Mesenchymal stem cell (in vitro differentiated cells and primary cell): ENCODE measurements around the gene RTN1.

ENCODE experiments used
- DNase-seq: peaks from one replicate; pipeline ENCODE4 v3.0.0-alpha.2; 2013
- H2AFZ ChIP-seq: one replicate; pipeline ENCODE4 v1.6.1; 2013; ENCODE audit warnings: low read depth, mild to moderate bottlenecking, control low read depth, inconsistent platforms, low read length, moderate library complexity
- H2AK5ac ChIP-seq: 2 replicates; pipeline ENCODE4 v1.6.1; 2013; ENCODE audit warnings: low read length, moderate library complexity, mild to moderate bottlenecking, inconsistent platforms; ENCODE audit not compliant: severe bottlenecking
- H2BK120ac ChIP-seq: one replicate; pipeline ENCODE4 v1.6.1; 2013; ENCODE audit warnings: low read depth, mild to moderate bottlenecking, inconsistent platforms, low read length, moderate library complexity
- H2BK12ac ChIP-seq, 2 experiments: one replicate each; pipeline ENCODE4 v1.6.1; 2013; ENCODE audit warnings: inconsistent platforms in 2 of 2, low read length in 2 of 2, mild to moderate bottlenecking in 2 of 2, moderate library complexity in 2 of 2, control low read depth in 1 of 2
- H2BK15ac ChIP-seq: one replicate; pipeline ENCODE4 v1.6.1; 2013; ENCODE audit warnings: mild to moderate bottlenecking, low read depth, inconsistent platforms; ENCODE audit not compliant: poor library complexity, severe bottlenecking
- H2BK5ac ChIP-seq: 2 replicates; pipeline ENCODE4 v1.6.1; 2013; ENCODE audit warnings: low read depth, mild to moderate bottlenecking, low read length, control low read depth, inconsistent platforms; ENCODE audit not compliant: poor library complexity, severe bottlenecking
- H3K14ac ChIP-seq, 2 experiments: one replicate each; pipeline ENCODE4 v1.6.1; 2013; ENCODE audit warnings: inconsistent platforms in 2 of 2, low read length in 2 of 2, control low read depth in 1 of 2, mild to moderate bottlenecking in 1 of 2, moderate library complexity in 1 of 2
- H3K18ac ChIP-seq, 2 experiments: one replicate each; pipeline ENCODE4 v1.6.1; 2013; ENCODE audit warnings: inconsistent platforms in 2 of 2, low read length in 2 of 2, control low read depth in 1 of 2, low read depth in 1 of 2, mild to moderate bottlenecking in 1 of 2
- H3K23ac ChIP-seq, 2 experiments: one replicate each; pipeline ENCODE4 v1.6.1; 2013; ENCODE audit warnings: inconsistent platforms in 2 of 2, low read length in 2 of 2, mild to moderate bottlenecking in 2 of 2, moderate library complexity in 2 of 2, control low read depth in 1 of 2
- H3K27ac ChIP-seq: 2 replicates; pipeline ENCODE4 v1.5.1; 2013; ENCODE audit warnings: mild to moderate bottlenecking, moderate library complexity, low read length, control low read depth, inconsistent platforms; ENCODE audit not compliant: poor library complexity, severe bottlenecking
- H3K27me3 ChIP-seq, 2 experiments: 2 replicates each; pipeline versions ENCODE4 v1.6.1 to v1.7.0; 2013; ENCODE audit warnings: low read length in 2 of 2, mild to moderate bottlenecking in 2 of 2, moderate library complexity in 2 of 2, control low read depth in 1 of 2, inconsistent platforms in 1 of 2; ENCODE audit not compliant: control insufficient read depth in 1 of 2, insufficient read depth in 1 of 2
- H3K36me3 ChIP-seq, 2 experiments: 2 replicates each; pipeline versions ENCODE4 v1.6.1 to v1.7.0; 2013; ENCODE audit warnings: low read length in 2 of 2, control low read depth in 1 of 2, inconsistent platforms in 1 of 2, low read depth in 1 of 2, mild to moderate bottlenecking in 1 of 2; ENCODE audit not compliant: insufficient read depth in 2 of 2, control insufficient read depth in 1 of 2
- H3K4ac ChIP-seq, 2 experiments: one replicate each; pipeline ENCODE4 v1.6.1; 2013; ENCODE audit warnings: inconsistent platforms in 2 of 2, low read length in 2 of 2, mild to moderate bottlenecking in 2 of 2, moderate library complexity in 2 of 2, control low read depth in 1 of 2, low read depth in 1 of 2
- H3K4me1 ChIP-seq: 2 replicates; pipeline ENCODE4 v1.6.1; 2013; ENCODE audit warnings: low read depth, low read length, control low read depth; ENCODE audit not compliant: control insufficient read depth, insufficient read depth
- H3K4me2 ChIP-seq: 2 replicates; pipeline ENCODE4 v1.6.1; 2013; ENCODE audit warnings: low read length, mild to moderate bottlenecking, inconsistent platforms; ENCODE audit not compliant: poor library complexity, severe bottlenecking
- H3K4me3 ChIP-seq, 2 experiments: 2 replicates each; pipeline versions ENCODE4 v1.5.1 to v1.7.0; 2013; ENCODE audit warnings: low read length in 2 of 2, mild to moderate bottlenecking in 2 of 2, control low read depth in 1 of 2, low read depth in 1 of 2; ENCODE audit not compliant: insufficient read depth in 1 of 2
- H3K79me1 ChIP-seq: replicated peaks from 2 replicates; pipeline ENCODE4 v1.6.1; 2013; ENCODE audit warnings: mild to moderate bottlenecking, control low read depth, low read length, inconsistent platforms; ENCODE audit not compliant: poor library complexity, severe bottlenecking
- H3K9ac ChIP-seq: 2 replicates; pipeline ENCODE4 v1.7.0; 2013; ENCODE audit warnings: mild to moderate bottlenecking, low read length, moderate library complexity
- H3K9me3 ChIP-seq: 2 replicates; pipeline ENCODE4 v1.7.0; 2013; ENCODE audit warnings: mild to moderate bottlenecking, low read length; ENCODE audit not compliant: control insufficient read depth
- H4K8ac ChIP-seq: one replicate; pipeline ENCODE4 v1.6.1; 2013; ENCODE audit warnings: inconsistent platforms, mild to moderate bottlenecking, low read length, moderate library complexity
- H4K91ac ChIP-seq: one replicate; pipeline ENCODE4 v1.6.1; 2013; ENCODE audit warnings: mild to moderate bottlenecking, low read length, inconsistent platforms
- WGBS: methylation state at CpG from one replicate; pipeline ENCODE4 v1.1.7; 2013; ENCODE audit warnings: mixed read lengths; 5-methylcytosine and 5-hydroxymethylcytosine counted together

The RTN1 gene

GRCh38 chr14:59811073-59811472 is 59.5 kb downstream of the RTN1 start:
- Histone ChIP-seq H3K79me1 (no peaks in the 10 kb centered on the region), H3K23ac (no peak overlapping the region), H3K27ac (no peak overlapping the region), H2BK12ac (no peak overlapping the region), H3K14ac (no peak overlapping the region), H3K4me3 (no peak overlapping the region), H2BK5ac (no peak overlapping the region), H3K36me3 (no peaks in the 10 kb centered on the region), H3K9me3 (no peaks in the 10 kb centered on the region), H2AK5ac (no peak overlapping the region), H4K91ac (no peak overlapping the region), H3K27me3 (no peaks in the 10 kb centered on the region), H3K4me1 (no peaks in the 10 kb centered on the region), H2BK120ac (no peak overlapping the region), H3K4ac (no peak overlapping the region), H3K18ac (no peak overlapping the region), H2AFZ (no peak overlapping the region), H4K8ac (no peak overlapping the region), H3K4me2 (no peak overlapping the region), H3K9ac (no peak overlapping the region), H2BK15ac (no peak overlapping the region)
- DNase-seq = no peak

- Histone ChIP-seq H3K9ac (no peak overlapping the region), H2BK5ac (no peak overlapping the region), H3K18ac (no peak overlapping the region), H3K14ac (no peak overlapping the region), H3K27ac (no peak overlapping the region), H4K8ac (no peak overlapping the region), H2BK12ac (no peak overlapping the region), H2BK15ac (no peak overlapping the region), H3K4me1 (no peaks in the 10 kb centered on the region), H3K36me3 (no peaks in the 10 kb centered on the region), H2AFZ (no peak overlapping the region), H2BK120ac (no peak overlapping the region), H3K9me3 (no peaks in the 10 kb centered on the region), H3K27me3 (no peaks in the 10 kb centered on the region), H3K79me1 (no peaks in the 10 kb centered on the region), H3K23ac (no peak overlapping the region), H3K4me3 (no peak overlapping the region), H2AK5ac (no peak overlapping the region), H4K91ac (no peak overlapping the region), H3K4ac (no peak overlapping the region), H3K4me2 (no peak overlapping the region)
- no peak for DNase-seq
- WGBS = 83% methylated on average over 6 of the region's 7 CpGs
Measured at GRCh38 chr14:59803052-59803540, 67.5 kb downstream of the RTN1 start.

- no peaks in the 10 kb centered on the region for H3K9me3 ChIP-seq
- WGBS = 55% methylated on average over 1 of the region's 2 CpGs
- no peaks in the 10 kb centered on the region for H3K27me3 ChIP-seq
- H3K14ac ChIP-seq = no peak overlapping the region
- no peak overlapping the region for H2BK12ac ChIP-seq
- no peak overlapping the region for H2BK15ac ChIP-seq
- H2AFZ ChIP-seq = no peak overlapping the region
- no peaks in the 10 kb centered on the region for H3K79me1 ChIP-seq
- H4K8ac ChIP-seq = no peak overlapping the region
- no peak overlapping the region for H3K27ac ChIP-seq
- H3K18ac ChIP-seq = no peak overlapping the region
- H4K91ac ChIP-seq = no peak overlapping the region
- H3K4me1 ChIP-seq = no peaks in the 10 kb centered on the region
- no peak overlapping the region for H3K4me3 ChIP-seq
- no peak overlapping the region for H3K23ac ChIP-seq
- no peak overlapping the region for H3K4me2 ChIP-seq
- H3K9ac ChIP-seq = no peak overlapping the region
- H2BK5ac ChIP-seq = no peak overlapping the region
- no peak overlapping the region for H2BK120ac ChIP-seq
- no peaks in the 10 kb centered on the region for H3K36me3 ChIP-seq
- no peak overlapping the region for H3K4ac ChIP-seq
- DNase-seq = no peak
- H2AK5ac ChIP-seq = no peak overlapping the region
Measured at GRCh38 chr14:59788176-59788575, 82.4 kb downstream of the RTN1 start.

GRCh38 chr14:59787045-59787674 is 83.4 kb downstream of the RTN1 start:
- no peak for DNase-seq
- no peak overlapping the region for H3K4ac ChIP-seq
- no peak overlapping the region for H3K18ac ChIP-seq
- H3K4me1 ChIP-seq = no peaks in the 10 kb centered on the region
- H3K27me3 ChIP-seq = peaks cover 0 to 3% of the 10 kb centered on the region in 2 experiments
- H3K14ac ChIP-seq = no peak overlapping the region
- H2AK5ac ChIP-seq = no peak overlapping the region
- H3K4me3 ChIP-seq = no peak overlapping the region
- no peaks in the 10 kb centered on the region for H3K79me1 ChIP-seq
- no peak overlapping the region for H2AFZ ChIP-seq
- H4K8ac ChIP-seq = no peak overlapping the region
- H3K27ac ChIP-seq = no peak overlapping the region
- no peak overlapping the region for H2BK15ac ChIP-seq
- no peak overlapping the region for H2BK120ac ChIP-seq
- H2BK12ac ChIP-seq = no peak overlapping the region
- no peaks in the 10 kb centered on the region for H3K9me3 ChIP-seq
- no peak overlapping the region for H4K91ac ChIP-seq
- no peaks in the 10 kb centered on the region for H3K36me3 ChIP-seq
- no peak overlapping the region for H2BK5ac ChIP-seq
- no peak overlapping the region for H3K9ac ChIP-seq
- 59% methylated on average over 2 of the region's 2 CpGs for WGBS
- H3K4me2 ChIP-seq = no peak overlapping the region
- no peak overlapping the region for H3K23ac ChIP-seq
